Kidney glomerular epithelial cell (primary cell): ENCODE data around the gene KRT14.
"Not testable (repeated sequence)": the region's sequence is repeated elsewhere in the genome, so short reads cannot be mapped to it uniquely, and the experiment has no call there.

Experiments
- DNase-seq: peaks from one replicate; lab custom pipeline; 2025; lab: John Stamatoyannopoulos, UW

KRT14 gene

GRCh38 chr17:41578971-41579370, 7.7 kb downstream of the KRT14 start:
- no peak for DNase-seq

GRCh38 chr17:41578538-41578937, 8.2 kb downstream of the KRT14 start:
- no peak for DNase-seq

- DNase-seq = not testable (repeated sequence)
Observed at GRCh38 chr17:41576740-41577139, 10.0 kb downstream of the KRT14 start.

GRCh38 chr17:41575336-41575735, 11.4 kb downstream of the KRT14 start:
- DNase-seq = no peak

- DNase-seq = no peak
Observed at GRCh38 chr17:41571561-41572434, 14.9 kb downstream of the KRT14 start, which contains the start of gene KRT9. KRT9 (minus strand) TSS chr17:41572059; CDS start chr17:41571992, 67 bp downstream.

GRCh38 chr17:41567317-41567716, 19.4 kb downstream of the KRT14 start:
- DNase-seq = no peak

- no peak for DNase-seq
Observed at GRCh38 chr17:41565338-41565737, 21.4 kb downstream of the KRT14 start.

GRCh38 chr17:41563607-41564170, 23.0 kb downstream of the KRT14 start:
- DNase-seq = no peak

GRCh38 chr17:41561554-41561953, 25.1 kb downstream of the KRT14 start:
- DNase-seq = no peak

- no peak for DNase-seq
Observed at GRCh38 chr17:41559548-41559947, 27.1 kb downstream of the KRT14 start.

- DNase-seq = no peak
Observed at GRCh38 chr17:41556931-41557330, 29.8 kb downstream of the KRT14 start.

GRCh38 chr17:41556306-41556705, 30.4 kb downstream of the KRT14 start:
- no peak for DNase-seq

- DNase-seq = no peak
Observed at GRCh38 chr17:41555105-41555887, 31.4 kb downstream of the KRT14 start.

GRCh38 chr17:41553987-41554680, 32.6 kb downstream of the KRT14 start:
- no peak for DNase-seq

- DNase-seq = no peak
Observed at GRCh38 chr17:41553176-41553575, 33.5 kb downstream of the KRT14 start.

- DNase-seq = no peak
Observed at GRCh38 chr17:41552455-41552854, 34.2 kb downstream of the KRT14 start.

GRCh38 chr17:41551365-41551764, 35.3 kb downstream of the KRT14 start:
- DNase-seq = no peak

- no peak for DNase-seq
Observed at GRCh38 chr17:41549596-41550039, 37.1 kb downstream of the KRT14 start.

GRCh38 chr17:41548844-41549595, 37.7 kb downstream of the KRT14 start:
- peak; percentile 88 for DNase-seq

- DNase-seq = peak; percentile 100
Observed at GRCh38 chr17:41547921-41548843, 38.5 kb downstream of the KRT14 start.
